HepG2 (cell line): ENCODE results near the gene TTC38. TPM values are rescaled to one million over a fixed set of nuclear protein-coding genes. Genes with fewer than 3 reads are reported as not detected.

Source experiments
- ATF7 ChIP-seq, 2 experiments: fragments of 450-650 bp in 1 of 2; sonication (generic) in 1 of 2; formaldehyde crosslinking in 1 of 2; IDR thresholded peaks; 2 replicates each; pipeline versions ENCODE4 v1.4.0 to v1.6.1; 2016 to 2020; ENCODE audit warnings: antibody characterized with exemption in 1 of 2, mild to moderate bottlenecking in 1 of 2, missing genetic modification reagents in 1 of 2
- GTF3A ChIP-seq: sonication (generic); formaldehyde crosslinking; conservative IDR thresholded peaks from 2 replicates; pipeline ENCODE4 v1.4.0; 2020; ENCODE audit warnings: mild to moderate bottlenecking, missing genetic modification reagents
- HMG20B ChIP-seq: conservative IDR thresholded peaks from 2 replicates; pipeline ENCODE4 v1.6.1; 2016; ENCODE audit warnings: missing genetic modification reagents, missing compliant biosample characterization
- NR3C1 ChIP-seq: sonication (generic); formaldehyde crosslinking; IDR thresholded peaks from 2 replicates; pipeline ENCODE4 v1.4.0; 2020; ENCODE audit warnings: missing genetic modification reagents
- PRMT3 ChIP-seq: sonication (generic); formaldehyde crosslinking; IDR thresholded peaks from 2 replicates; pipeline ENCODE4 v1.8.1; 2022; ENCODE audit warnings: low read depth, mild to moderate bottlenecking, moderate library complexity, missing genetic modification reagents, borderline replicate concordance
- TMF1 ChIP-seq: sonication (generic); formaldehyde crosslinking; IDR thresholded peaks from 2 replicates; pipeline ENCODE4 v1.8.1; 2022; ENCODE audit warnings: low read depth, missing genetic modification reagents
- U2AF1 ChIP-seq: fragments of 200-400 bp; formaldehyde crosslinking; optimal IDR thresholded peaks from 2 replicates; pipeline ENCODE3; 2017; ENCODE audit warnings: mild to moderate bottlenecking, low read depth, low read length
- ZKSCAN5 ChIP-seq: sonication (generic); formaldehyde crosslinking; IDR thresholded peaks from 2 replicates; pipeline ENCODE4 v1.5.1; 2020; ENCODE audit warnings: mild to moderate bottlenecking, missing genetic modification reagents
- polyA plus RNA-seq, 8 experiments: library from polyadenylated mRNA; depleted of rRNA in 3 of 8; stranded (reverse) in 7 of 8; unstranded in 1 of 8; fragments of >200 nt; fragmentation: Illumina TruSeq in 4 of 8; extraction: Trizol in 4 of 8; gene quantifications; 2 replicates each; pipeline versions ENCODE4 v1.2.1 to v1.2.3, GENCODE V29; 2011 to 2016; ENCODE audit warnings: low read depth in 4 of 8, missing spikeins in 1 of 8, mixed read lengths in 1 of 8; ENCODE audit not compliant: insufficient read depth in 1 of 8
- total RNA-seq, 5 experiments: library from RNA; depleted of rRNA; stranded (reverse); fragments of >200 nt; fragmentation: Illumina TruSeq; extraction: Trizol; gene quantifications; 2 replicates each; pipeline ENCODE4 v1.2.3, GENCODE V29; 2016; ENCODE audit warnings: low read depth in 1 of 5
- TF ChIP-seq, protein P1 (sequence below): sonication (generic); formaldehyde crosslinking; IDR thresholded peaks from 2 replicates; pipeline ENCODE4 v1.4.0; 2020; ENCODE audit warnings: missing genetic modification reagents
- TF ChIP-seq, protein P2 (sequence below): sonication (generic); formaldehyde crosslinking; IDR thresholded peaks from 2 replicates; pipeline ENCODE4 v1.4.0; 2020; ENCODE audit warnings: mild to moderate bottlenecking, missing genetic modification reagents
- TF ChIP-seq, protein P3 (sequence below): sonication (generic); formaldehyde crosslinking; IDR thresholded peaks from 2 replicates; pipeline ENCODE4 v1.8.1; 2023; ENCODE audit warnings: mild to moderate bottlenecking, missing genetic modification reagents, borderline replicate concordance
- TF ChIP-seq, protein P4 (sequence below): sonication (generic); formaldehyde crosslinking; IDR thresholded peaks from 2 replicates; pipeline ENCODE4 v1.4.0; 2020; ENCODE audit warnings: missing genetic modification reagents, borderline replicate concordance
- TF ChIP-seq, protein P5 (sequence below): sonication (generic); formaldehyde crosslinking; IDR thresholded peaks from 2 replicates; pipeline ENCODE4 v1.5.1; 2020; ENCODE audit warnings: missing genetic modification reagents, mild to moderate bottlenecking, borderline replicate concordance
- TF ChIP-seq, protein P6 (sequence below): conservative IDR thresholded peaks from 2 replicates; pipeline ENCODE4 v1.6.1; 2018; ENCODE audit warnings: missing genetic modification reagents
- TF ChIP-seq, protein P7 (sequence below): IDR thresholded peaks from 2 replicates; pipeline ENCODE4 v1.6.1; 2016

The TTC38 gene
- total and polyA plus RNA-seq, 2 of the 13 experiments (the other 11 are each of a cell fraction or from before 2014, with no cell fraction given) = 101 to 105 TPM

DNA sequence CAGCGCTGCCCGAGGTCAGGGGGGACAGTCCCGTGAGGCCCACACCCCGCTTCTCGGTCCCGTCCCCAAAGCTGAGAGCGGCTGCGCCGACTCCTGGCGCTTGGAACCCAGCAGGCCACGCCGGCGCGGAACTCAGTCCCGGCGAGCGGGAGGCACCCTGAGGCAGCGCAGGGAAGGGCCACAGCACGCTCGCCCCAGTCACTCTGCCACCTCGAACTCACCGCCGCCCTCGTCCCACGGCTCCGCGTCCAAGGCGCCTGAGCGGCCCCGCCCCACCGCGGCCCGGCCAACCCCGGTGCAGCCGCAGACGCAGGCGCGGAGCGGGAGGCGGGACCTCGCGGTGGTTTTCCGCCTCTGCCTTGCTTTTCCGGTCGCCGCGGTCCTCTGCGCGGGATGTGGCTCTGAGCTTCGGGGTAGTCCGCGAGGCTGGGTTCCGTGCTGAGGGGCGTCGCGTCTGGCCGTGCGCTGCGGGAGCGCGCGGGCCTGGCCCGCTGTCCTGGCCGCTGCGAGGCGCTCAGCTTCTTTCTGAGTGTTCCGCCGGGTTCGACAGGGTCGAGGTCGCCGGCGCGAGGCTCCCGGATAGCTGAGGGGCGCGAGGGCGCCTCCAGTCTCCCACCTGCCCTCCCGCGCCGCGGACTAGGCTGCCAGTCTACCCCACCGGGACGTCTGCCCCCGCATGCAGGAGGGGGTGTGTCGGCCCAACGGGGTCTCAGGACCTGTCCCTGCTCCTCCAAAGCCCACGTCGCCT is 17.6 kb upstream of the TTC38 start, which contains the start of gene CDPF1 (continued):
- TF ChIP-seq NR3C1 (no peak), U2AF1 (no peak), TMF1 (CRISPR knock-in tag) (peak; percentile 45; the same call in 1 of the 2 replicates), ATF7 (IDR thresholded peaks at IDR 0.05) (no peak), ATF7 (CRISPR knock-in tag; IDR thresholded peaks at IDR 0.05) (peak; percentile 78), HMG20B (CRISPR knock-in tag) (no peak), GTF3A (CRISPR knock-in tag) (0 out of 2 replicates have a peak, but pooled peaks have one; percentile 38), PRMT3 (CRISPR knock-in tag) (peak; percentile 52; the same call in 1 of the 2 replicates), ZKSCAN5 (no peak)
- TF ChIP-seq, protein P1, sequence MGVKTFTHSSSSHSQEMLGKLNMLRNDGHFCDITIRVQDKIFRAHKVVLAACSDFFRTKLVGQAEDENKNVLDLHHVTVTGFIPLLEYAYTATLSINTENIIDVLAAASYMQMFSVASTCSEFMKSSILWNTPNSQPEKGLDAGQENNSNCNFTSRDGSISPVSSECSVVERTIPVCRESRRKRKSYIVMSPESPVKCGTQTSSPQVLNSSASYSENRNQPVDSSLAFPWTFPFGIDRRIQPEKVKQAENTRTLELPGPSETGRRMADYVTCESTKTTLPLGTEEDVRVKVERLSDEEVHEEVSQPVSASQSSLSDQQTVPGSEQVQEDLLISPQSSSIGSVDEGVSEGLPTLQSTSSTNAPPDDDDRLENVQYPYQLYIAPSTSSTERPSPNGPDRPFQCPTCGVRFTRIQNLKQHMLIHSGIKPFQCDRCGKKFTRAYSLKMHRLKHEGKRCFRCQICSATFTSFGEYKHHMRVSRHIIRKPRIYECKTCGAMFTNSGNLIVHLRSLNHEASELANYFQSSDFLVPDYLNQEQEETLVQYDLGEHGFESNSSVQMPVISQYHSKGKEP = no peak
- TF ChIP-seq, protein P2, sequence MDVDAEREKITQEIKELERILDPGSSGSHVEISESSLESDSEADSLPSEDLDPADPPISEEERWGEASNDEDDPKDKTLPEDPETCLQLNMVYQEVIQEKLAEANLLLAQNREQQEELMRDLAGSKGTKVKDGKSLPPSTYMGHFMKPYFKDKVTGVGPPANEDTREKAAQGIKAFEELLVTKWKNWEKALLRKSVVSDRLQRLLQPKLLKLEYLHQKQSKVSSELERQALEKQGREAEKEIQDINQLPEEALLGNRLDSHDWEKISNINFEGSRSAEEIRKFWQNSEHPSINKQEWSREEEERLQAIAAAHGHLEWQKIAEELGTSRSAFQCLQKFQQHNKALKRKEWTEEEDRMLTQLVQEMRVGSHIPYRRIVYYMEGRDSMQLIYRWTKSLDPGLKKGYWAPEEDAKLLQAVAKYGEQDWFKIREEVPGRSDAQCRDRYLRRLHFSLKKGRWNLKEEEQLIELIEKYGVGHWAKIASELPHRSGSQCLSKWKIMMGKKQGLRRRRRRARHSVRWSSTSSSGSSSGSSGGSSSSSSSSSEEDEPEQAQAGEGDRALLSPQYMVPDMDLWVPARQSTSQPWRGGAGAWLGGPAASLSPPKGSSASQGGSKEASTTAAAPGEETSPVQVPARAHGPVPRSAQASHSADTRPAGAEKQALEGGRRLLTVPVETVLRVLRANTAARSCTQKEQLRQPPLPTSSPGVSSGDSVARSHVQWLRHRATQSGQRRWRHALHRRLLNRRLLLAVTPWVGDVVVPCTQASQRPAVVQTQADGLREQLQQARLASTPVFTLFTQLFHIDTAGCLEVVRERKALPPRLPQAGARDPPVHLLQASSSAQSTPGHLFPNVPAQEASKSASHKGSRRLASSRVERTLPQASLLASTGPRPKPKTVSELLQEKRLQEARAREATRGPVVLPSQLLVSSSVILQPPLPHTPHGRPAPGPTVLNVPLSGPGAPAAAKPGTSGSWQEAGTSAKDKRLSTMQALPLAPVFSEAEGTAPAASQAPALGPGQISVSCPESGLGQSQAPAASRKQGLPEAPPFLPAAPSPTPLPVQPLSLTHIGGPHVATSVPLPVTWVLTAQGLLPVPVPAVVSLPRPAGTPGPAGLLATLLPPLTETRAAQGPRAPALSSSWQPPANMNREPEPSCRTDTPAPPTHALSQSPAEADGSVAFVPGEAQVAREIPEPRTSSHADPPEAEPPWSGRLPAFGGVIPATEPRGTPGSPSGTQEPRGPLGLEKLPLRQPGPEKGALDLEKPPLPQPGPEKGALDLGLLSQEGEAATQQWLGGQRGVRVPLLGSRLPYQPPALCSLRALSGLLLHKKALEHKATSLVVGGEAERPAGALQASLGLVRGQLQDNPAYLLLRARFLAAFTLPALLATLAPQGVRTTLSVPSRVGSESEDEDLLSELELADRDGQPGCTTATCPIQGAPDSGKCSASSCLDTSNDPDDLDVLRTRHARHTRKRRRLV = no peak; the same call in 1 of the 2 replicates
- TF ChIP-seq, protein P3, sequence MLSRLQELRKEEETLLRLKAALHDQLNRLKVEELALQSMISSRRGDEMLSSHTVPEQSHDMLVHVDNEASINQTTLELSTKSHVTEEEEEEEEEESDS (CRISPR knock-in tag) = no peak
- TF ChIP-seq, protein P4, sequence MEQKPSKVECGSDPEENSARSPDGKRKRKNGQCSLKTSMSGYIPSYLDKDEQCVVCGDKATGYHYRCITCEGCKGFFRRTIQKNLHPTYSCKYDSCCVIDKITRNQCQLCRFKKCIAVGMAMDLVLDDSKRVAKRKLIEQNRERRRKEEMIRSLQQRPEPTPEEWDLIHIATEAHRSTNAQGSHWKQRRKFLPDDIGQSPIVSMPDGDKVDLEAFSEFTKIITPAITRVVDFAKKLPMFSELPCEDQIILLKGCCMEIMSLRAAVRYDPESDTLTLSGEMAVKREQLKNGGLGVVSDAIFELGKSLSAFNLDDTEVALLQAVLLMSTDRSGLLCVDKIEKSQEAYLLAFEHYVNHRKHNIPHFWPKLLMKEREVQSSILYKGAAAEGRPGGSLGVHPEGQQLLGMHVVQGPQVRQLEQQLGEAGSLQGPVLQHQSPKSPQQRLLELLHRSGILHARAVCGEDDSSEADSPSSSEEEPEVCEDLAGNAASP (CRISPR knock-in tag) = peak; percentile 49; the same call in 1 of the 2 replicates
- TF ChIP-seq, protein P5, sequence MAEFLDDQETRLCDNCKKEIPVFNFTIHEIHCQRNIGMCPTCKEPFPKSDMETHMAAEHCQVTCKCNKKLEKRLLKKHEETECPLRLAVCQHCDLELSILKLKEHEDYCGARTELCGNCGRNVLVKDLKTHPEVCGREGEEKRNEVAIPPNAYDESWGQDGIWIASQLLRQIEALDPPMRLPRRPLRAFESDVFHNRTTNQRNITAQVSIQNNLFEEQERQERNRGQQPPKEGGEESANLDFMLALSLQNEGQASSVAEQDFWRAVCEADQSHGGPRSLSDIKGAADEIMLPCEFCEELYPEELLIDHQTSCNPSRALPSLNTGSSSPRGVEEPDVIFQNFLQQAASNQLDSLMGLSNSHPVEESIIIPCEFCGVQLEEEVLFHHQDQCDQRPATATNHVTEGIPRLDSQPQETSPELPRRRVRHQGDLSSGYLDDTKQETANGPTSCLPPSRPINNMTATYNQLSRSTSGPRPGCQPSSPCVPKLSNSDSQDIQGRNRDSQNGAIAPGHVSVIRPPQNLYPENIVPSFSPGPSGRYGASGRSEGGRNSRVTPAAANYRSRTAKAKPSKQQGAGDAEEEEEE (CRISPR knock-in tag) = no peak
- TF ChIP-seq, protein P6, sequence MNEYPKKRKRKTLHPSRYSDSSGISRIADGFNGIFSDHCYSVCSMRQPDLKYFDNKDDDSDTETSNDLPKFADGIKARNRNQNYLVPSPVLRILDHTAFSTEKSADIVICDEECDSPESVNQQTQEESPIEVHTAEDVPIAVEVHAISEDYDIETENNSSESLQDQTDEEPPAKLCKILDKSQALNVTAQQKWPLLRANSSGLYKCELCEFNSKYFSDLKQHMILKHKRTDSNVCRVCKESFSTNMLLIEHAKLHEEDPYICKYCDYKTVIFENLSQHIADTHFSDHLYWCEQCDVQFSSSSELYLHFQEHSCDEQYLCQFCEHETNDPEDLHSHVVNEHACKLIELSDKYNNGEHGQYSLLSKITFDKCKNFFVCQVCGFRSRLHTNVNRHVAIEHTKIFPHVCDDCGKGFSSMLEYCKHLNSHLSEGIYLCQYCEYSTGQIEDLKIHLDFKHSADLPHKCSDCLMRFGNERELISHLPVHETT (CRISPR knock-in tag) = no peak; the same call in none of the 2 replicates
- TF ChIP-seq, protein P7, sequence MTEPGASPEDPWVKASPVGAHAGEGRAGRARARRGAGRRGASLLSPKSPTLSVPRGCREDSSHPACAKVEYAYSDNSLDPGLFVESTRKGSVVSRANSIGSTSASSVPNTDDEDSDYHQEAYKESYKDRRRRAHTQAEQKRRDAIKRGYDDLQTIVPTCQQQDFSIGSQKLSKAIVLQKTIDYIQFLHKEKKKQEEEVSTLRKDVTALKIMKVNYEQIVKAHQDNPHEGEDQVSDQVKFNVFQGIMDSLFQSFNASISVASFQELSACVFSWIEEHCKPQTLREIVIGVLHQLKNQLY = no peak
